ENCODE measurements around the gene EPN1.

The EPN1 gene

DNA sequence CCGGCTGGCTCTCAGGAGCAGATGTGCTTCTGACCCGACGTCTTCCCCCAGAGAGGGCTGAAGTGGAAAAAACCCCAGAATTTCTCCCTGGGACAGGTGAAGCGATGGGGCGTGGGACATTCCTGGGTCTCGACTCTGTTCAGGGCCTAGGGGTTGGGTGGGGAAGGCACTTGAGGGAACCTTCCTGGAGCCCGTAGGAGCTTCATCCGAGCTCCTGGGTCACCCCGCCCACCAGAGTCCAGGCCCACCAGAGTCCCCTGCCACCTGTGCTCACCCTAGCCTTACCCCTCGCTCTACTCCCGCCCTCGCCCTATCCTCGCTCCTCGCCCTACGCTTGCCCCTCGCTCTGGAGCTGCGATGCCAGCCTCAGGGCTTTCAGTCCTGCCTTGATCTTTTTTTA lies 23.2 kb downstream of the EPN1 start:
- no peak overlapping the region for H3K27ac ChIP-seq
- no peak for DNase-seq (ENCODE audit: low spot score)
- CTCF ChIA-PET = no interaction called here
- TF ChIP-seq, protein P1, sequence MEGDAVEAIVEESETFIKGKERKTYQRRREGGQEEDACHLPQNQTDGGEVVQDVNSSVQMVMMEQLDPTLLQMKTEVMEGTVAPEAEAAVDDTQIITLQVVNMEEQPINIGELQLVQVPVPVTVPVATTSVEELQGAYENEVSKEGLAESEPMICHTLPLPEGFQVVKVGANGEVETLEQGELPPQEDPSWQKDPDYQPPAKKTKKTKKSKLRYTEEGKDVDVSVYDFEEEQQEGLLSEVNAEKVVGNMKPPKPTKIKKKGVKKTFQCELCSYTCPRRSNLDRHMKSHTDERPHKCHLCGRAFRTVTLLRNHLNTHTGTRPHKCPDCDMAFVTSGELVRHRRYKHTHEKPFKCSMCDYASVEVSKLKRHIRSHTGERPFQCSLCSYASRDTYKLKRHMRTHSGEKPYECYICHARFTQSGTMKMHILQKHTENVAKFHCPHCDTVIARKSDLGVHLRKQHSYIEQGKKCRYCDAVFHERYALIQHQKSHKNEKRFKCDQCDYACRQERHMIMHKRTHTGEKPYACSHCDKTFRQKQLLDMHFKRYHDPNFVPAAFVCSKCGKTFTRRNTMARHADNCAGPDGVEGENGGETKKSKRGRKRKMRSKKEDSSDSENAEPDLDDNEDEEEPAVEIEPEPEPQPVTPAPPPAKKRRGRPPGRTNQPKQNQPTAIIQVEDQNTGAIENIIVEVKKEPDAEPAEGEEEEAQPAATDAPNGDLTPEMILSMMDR (conservative IDR thresholded peaks at IDR 0.05; ENCODE audit: low read depth) = no peak
- POLR2A ChIA-PET (ENCODE audit: low non-redundant PET) = no interaction called here

DNA sequence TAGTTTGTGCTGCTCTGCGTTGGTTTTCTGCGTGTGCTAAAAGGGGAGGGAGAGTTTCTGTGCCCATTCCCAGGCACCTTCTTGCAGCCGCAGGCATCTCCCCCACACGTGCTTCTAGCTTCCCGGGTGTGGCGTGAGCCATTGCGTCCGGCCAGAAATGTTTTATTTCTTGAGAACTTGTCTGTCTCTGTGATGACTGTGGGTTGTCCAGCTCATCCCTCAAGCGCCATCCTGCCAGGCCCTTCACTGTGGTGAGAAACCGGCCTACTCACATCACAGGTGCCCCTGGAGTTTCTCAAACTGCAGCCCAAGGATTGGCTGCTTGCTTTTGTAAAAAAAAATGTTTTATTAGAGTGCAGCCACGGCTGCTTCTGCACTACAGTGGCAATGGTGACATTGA lies 24.2 kb downstream of the EPN1 start:
- TF ChIP-seq, protein P1 (conservative IDR thresholded peaks at IDR 0.05; ENCODE audit: low read depth) = no peak
- no peak overlapping the region for H3K27ac ChIP-seq
- POLR2A ChIA-PET (ENCODE audit: low non-redundant PET) = no interaction called here
- CTCF ChIA-PET = no interaction called here
- no peak for DNase-seq (ENCODE audit: low spot score)

DNA sequence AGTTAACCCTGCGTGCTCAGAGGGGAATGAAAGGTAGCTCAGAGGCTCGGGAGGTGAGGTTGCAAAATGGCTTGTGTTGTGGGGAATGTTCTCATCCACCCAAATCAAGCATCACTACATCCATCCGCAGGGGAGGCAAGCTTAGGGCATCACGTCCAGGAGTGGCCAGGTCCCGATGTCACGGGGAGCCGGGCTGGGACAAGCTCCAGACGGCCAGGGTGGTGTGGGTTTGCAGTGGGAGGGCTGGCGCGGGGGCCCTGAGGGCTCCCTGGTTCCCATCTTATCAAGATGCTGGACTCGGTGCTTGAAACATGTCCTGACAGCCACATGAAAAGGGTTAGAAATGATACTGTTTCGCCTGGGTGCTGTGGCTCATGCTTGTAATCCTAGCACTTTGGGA lies 25.8 kb downstream of the EPN1 start:
- POLR2A ChIA-PET (ENCODE audit: low non-redundant PET) = no interaction called here
- TF ChIP-seq, protein P1 (conservative IDR thresholded peaks at IDR 0.05; ENCODE audit: low read depth) = no peak
- CTCF ChIA-PET = no interaction called here
- DNase-seq (ENCODE audit: low spot score) = no peak
- no peak overlapping the region for H3K27ac ChIP-seq

DNA sequence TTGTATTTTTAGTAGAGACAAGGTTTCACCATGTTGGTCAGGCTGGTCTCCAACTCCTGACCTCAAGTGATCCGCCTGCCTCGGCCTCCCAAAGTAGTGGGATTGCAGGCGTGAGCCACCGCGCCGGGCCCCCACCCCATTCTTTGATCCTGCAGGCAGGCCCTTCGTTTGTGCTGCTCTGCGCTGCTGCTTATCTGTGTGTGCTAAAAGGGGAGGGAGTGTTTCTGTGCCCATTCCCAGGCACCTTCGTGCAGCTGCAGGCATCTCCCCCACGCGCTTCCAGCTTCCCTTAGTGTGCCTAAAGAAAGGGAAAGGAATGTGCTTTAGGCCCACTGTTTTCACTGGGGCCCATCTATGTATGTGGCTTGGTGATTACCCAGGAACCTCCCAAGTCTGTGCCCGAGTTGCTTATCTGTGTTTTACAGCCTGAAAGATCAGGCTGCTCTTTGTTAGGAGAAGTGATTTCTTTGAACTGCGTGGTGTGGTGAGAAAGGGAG lies 27.2 kb downstream of the EPN1 start:
- no peak for DNase-seq (ENCODE audit: low spot score)
- POLR2A ChIA-PET (ENCODE audit: low non-redundant PET) = no interaction called here
- TF ChIP-seq, protein P1 (conservative IDR thresholded peaks at IDR 0.05; ENCODE audit: low read depth) = no peak
- CTCF ChIA-PET = interaction anchor here (0.6 kb wide), 1 partner anchor 211 kb away, joined by 3 read pairs; no protein-coding TSS in a partner anchor
- H3K27ac ChIP-seq = no peak overlapping the region

DNA sequence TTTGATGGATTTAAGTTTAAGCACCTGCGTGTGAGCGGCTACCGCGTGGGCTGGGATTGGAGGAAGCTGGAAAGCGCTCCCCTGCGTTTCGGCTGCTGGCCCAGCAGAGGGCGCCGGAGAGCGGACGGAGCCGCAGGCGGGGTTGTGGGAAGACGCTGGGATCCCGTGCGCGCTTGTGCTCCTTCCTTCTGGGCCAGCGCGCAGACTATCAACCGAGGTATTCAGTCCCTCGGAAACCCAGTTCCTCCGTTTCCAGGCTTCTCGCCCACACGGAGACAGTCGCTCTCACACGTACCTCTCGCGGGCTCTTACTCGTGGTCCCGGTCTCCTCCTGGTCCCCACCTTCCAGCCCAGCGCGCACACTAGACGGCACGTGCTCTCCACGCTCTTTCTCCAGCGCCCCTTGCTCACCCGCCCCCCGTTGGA lies 28.8 kb downstream of the EPN1 start:
- CTCF ChIA-PET = no interaction called here

DNA sequence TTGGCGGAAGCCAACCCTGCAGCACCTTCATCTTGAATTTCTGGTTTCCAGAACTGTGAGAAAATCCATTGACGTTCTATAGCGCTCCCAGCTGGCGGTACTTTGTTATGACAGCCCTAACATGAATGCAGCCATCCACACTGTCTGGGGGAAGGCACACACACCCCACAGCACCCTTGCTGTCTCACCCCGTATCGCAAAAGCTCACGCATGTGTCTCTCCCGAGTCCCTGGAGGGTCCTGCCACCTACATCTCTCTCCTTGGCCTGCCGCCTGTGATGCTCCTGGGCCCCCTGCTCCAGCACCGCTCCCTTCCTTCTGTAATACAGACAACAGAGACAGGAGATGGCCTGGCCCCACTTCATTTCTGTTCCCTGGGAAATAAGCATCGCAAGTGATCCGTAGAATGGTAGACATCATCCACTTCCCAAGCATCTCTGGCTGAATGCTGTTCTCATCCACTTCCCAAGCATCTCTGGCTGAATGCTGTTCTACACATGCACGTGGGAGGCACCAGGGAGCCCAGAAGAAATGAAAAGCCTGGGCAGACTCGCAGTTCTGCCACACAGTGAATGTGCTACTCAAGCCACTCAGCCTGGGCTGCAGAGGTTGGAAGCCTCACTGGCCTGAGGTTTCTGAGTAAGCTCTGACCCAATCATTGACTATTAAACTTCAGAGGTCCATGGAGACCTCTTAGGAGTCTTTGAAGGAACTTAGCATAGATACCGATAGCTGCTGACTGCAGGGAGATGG lies 29.6 kb downstream of the EPN1 start:
- TF ChIP-seq, protein P1 (conservative IDR thresholded peaks at IDR 0.05; ENCODE audit: low read depth) = no peak
- DNase-seq (ENCODE audit: low spot score) = no peak
- ChIA-PET CTCF (interaction anchor here (0.6 to 0.7 kb wide), 3 partner anchors 24 to 776 kb away, joined by 3 read pairs; no protein-coding TSS in a partner anchor), POLR2A (ENCODE audit: low non-redundant PET) (no interaction called here)
- H3K27ac ChIP-seq = no peak overlapping the region

More for the DNA sequence above, 28.8 kb downstream of the EPN1 start:
- TF ChIP-seq, protein P1 (conservative IDR thresholded peaks at IDR 0.05; ENCODE audit: low read depth) = peak; percentile 62
- DNase-seq (ENCODE audit: low spot score) = peak; percentile 15
- no peak overlapping the region for H3K27ac ChIP-seq
- POLR2A ChIA-PET (ENCODE audit: low non-redundant PET) = no interaction called here

Data from RWPE1 (cell line).